Suppressor macrophage treated with lipopolysaccharide for 1 hour (primary cell): ENCODE measurements around the gene FGD5.
A peak's percentile ranks its signal among the peaks of the same experiment; 100 is the strongest.

Experiments
- DNase-seq, 3 donors: peaks; one replicate each; pipeline ENCODE4 v3.0.0-alpha.2; 2020 to 2022

FGD5 gene

DNA sequence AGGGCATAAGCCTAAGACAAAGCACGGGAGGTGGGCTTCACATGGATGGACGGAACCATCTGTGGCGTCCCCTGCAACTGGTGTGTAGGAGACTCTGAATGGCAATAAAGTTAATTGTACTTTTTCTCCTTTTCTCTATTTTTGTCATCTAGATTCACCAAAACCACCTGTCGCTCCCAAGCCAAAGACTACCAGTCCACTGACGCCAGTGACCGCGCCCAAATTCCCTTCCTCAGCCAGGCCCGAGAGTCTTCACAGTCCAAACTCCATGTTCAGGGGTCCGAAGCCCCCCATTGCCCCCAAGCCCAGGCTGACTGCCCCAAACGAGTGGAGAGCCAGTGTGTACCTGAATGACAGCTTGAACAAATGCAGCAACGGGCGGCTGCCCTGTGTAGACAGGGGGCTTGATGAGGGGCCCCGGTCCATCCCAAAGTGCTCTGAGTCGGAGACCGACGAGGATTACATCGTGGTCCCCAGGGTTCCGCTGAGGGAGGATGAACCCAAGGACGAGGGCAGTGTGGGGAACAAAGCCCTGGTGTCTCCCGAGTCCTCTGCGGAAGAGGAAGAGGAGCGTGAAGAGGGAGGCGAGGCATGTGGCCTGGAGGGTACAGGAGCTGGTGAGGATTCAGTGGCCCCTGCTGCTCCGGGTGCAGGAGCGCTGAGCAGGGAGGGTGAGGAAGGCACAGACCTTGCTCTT lies at the start of gene FGD5:
Gene FGD5, plus strand, starts transcription at position 159 of the 697 bp plus-strand sequence. Its CDS starts 110 bp downstream, at position 269.
- DNase-seq: no peak

DNA sequence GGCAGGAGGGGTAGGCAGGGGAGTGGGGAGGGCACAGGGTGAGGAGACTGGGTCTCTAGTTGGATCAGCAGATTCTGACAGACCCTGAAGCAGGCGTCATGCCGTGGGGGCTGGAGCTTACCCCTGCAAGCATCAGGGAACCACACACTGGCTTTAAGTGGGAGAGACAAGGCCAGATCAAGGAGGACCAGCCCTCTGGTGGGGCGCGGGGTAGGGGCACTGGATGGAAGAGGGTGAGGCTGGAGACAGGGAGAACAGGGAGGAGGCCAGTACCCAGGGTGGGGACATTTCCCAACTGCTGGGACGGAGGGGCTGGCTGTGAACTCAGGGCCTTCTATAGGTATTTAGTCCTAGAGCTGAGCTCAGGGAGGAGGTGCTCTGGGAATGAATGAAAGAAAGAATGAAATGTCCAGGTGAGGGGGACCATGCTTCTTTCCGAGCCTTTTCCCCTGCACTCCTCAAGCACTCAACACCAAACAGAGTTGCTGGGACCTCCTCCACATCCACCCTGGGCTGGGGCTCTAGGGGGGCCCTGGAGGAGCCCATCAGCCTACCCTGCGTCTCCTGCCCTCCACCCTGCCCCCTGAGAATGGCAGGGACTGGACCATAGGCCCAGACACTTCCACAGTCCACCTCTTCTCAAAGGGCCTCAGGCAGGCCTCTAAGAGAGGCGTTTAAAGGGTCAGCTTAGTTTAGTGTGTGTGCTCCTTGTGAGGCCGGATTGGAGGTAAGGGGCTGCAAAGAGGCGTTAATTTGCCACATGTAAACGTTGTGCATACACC lies 49.0 kb upstream of the FGD5 start:
- DNase-seq: no peak

DNA sequence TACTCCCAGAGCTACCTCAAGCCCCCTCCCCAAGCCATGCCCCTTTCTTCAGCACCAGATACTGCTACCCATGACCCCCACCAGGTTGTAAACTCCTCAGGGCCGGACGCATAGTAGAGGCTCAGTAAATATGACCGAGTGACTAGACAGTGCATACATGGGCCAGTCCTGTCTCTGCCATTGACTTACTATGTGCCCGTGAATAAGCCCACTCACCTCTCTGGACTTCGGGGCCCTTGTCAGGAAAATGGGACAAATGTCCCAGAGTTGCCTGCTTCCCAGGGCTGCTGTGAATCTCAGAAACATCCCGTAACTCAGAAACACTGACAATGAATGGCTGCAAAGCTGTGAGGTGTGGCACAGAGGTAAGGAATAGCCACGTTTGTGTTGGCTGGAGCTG lies 48.2 kb upstream of the FGD5 start:
- DNase-seq: no peak

- no peak for DNase-seq
Observed at GRCh38 chr3:14771593-14772497, 46.9 kb upstream of the FGD5 start.

DNA sequence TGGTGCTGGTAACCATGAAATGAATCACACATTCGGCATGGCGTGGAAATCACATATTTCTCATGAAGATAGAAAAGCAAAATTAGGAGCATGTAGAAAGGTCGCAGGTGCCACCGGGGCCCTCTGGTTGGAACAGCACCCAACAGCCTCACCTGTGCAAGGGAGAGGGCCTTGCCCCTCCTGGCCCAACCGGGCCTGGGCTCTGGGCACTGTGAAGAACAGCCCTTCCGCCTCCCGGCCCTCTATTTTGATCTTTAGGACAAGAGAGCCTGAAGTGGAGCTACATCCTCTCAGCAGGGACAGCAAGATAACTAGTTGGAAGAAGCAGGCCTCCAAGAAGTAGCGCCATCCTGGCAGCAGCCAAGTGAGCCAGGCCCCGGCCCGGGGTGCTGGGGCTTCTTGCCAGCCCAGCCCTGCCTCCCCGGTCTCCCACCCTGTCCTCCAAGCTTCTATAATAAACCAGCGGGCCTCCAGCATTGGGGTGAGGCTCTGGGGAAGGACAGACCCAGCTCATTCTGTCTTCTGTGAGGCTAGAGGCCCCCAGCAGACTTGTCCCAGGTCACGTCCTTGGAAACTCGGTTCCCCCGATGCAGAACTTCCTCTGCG lies 46.1 kb upstream of the FGD5 start:
- DNase-seq: no peak

- no peak for DNase-seq
Observed at GRCh38 chr3:14773281-14773680, 45.5 kb upstream of the FGD5 start.

DNA sequence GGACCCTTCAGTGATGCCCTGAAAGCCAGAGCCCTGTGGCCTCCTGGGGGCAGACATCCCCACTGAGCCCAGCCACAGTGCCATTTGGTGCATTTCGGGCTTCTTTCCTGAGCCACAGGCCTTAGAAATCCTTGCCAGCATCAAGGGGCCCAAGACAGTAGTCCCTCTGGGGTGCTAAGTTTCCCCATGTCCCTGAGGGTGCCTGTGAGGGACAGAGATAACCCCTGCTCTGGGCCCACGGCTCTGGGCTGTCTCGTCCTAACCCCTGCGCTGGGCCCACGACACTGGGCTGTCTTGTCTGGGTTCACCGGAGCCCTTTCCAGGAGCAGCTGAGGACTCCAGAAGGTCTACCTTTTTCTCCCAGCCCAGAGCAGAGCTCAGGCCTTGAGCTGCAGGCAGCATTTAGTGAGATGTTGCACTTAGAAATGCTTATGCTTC lies 45.1 kb upstream of the FGD5 start:
- no peak for DNase-seq

DNA sequence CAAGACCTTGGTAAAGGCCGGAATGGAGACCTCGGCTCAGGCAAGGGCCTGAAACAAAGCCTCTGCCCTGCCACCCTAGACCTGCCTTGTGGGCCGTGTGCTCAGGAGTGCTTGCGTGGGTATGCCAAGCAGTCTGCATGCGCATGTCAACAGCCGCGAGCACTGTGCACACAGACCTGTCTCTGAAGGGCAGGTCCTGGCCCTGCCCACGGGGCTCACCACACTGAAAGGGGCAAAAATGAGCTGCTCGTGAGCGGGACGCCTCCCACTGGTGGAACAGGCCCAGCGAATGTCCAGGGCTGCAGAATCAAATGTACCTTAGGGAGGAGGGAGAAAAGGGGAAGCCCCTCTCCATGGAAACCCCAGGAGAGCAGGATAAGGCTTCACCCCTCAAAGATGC lies 44.3 kb upstream of the FGD5 start:
- no peak for DNase-seq

DNA sequence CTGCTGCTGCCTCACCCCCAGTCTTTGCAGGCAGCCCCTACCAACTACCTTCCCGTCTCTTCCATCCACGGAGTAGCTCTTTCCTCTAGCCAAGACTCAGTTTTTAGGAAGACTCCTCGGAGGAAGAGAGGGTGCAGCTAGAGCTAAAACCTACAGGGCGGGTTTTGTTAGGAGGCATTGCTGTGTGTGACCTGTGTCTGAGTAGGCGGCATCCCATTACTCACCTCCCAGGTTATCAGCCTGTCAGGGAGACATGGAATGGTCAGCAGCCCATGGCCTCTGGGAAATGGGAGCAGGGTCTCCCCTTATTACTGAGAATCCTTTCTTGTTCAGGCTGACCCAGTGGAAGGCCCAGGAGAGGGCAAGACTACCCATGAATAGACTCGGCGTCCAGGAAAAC lies 43.8 kb upstream of the FGD5 start:
- DNase-seq: no peak

DNA sequence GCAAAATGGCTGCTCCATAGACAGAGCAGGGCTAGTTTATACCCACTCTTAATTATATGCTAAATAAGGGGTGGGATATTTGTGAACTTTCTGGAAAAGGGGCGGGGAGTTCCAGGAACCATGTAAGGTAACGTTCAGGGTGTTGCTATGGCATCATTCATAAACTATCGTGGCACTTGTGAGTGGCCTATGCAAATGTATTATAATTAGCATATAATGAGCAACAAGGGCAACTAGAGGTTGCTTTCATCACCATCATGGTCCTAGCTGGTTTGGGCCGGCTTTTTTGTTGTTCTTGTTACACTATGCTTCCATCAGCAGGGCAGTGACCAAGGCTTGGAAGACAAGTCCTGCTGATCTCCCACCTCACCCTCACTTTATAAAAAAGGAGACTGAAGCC lies 43.2 kb upstream of the FGD5 start:
- no peak for DNase-seq

GRCh38 chr3:14779069-14779685 lies 39.6 kb upstream of the FGD5 start:
- DNase-seq: no peak

DNA sequence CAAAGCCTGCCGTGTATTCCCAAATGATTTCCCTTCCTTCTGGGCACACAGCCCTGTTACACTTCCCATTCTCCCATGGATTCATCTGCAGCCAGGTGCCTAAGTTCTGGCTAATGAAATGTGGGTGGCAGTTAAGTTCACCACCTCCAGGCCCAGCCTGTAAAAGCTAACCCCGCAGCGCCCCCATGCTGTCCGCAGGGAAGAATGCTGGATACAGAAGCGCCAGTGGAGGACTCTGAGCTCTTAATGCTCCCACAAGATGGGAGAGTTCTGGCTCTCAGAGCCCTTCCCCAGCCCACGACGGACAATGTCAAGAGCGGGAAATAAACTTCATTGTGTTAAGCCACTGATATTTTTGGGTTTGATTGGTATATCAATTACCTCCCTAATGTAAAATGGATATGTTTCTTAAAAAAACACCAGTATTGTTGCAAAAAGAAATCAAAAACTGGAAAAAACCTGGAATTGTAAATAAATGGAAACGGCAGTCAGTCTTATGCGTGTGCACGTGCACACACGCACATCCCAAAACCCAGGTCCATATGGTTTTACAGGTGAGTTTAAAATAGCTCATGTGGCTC lies 37.7 kb upstream of the FGD5 start:
- peak; percentile 58 to 79 (median 69) for DNase-seq

- DNase-seq: no peak
Observed at GRCh38 chr3:14783480-14784086, 35.2 kb upstream of the FGD5 start.

DNA sequence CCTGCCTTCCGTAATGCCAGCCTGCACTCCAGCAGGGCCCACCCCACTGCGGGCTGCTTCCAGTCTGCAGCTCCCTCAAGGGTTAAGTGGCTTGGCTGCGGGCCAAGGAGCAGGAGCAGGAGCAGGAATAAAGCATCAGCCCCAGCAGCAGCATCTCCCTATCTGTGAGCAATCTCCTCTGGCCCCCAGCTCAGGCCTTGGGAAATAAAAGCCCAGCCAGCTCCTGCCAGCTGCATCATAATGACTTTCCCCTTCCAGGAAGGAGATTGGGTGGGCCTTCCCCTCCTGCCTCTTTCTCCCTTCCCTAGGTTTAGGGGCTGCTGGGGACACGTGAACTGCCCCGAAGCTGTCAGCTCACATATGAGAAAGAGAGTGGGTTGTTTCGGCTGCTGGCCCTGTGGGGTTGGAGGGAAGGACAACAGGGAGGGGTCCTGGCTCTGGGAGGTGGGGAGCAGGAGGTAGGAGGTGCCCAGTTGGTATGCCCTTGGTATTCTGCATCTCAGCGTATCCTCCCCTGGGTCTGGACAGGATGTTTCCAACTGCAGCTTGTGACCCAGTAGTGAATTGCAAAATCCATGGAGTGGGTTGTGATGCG lies 34.6 kb upstream of the FGD5 start:
- DNase-seq: no peak

DNA sequence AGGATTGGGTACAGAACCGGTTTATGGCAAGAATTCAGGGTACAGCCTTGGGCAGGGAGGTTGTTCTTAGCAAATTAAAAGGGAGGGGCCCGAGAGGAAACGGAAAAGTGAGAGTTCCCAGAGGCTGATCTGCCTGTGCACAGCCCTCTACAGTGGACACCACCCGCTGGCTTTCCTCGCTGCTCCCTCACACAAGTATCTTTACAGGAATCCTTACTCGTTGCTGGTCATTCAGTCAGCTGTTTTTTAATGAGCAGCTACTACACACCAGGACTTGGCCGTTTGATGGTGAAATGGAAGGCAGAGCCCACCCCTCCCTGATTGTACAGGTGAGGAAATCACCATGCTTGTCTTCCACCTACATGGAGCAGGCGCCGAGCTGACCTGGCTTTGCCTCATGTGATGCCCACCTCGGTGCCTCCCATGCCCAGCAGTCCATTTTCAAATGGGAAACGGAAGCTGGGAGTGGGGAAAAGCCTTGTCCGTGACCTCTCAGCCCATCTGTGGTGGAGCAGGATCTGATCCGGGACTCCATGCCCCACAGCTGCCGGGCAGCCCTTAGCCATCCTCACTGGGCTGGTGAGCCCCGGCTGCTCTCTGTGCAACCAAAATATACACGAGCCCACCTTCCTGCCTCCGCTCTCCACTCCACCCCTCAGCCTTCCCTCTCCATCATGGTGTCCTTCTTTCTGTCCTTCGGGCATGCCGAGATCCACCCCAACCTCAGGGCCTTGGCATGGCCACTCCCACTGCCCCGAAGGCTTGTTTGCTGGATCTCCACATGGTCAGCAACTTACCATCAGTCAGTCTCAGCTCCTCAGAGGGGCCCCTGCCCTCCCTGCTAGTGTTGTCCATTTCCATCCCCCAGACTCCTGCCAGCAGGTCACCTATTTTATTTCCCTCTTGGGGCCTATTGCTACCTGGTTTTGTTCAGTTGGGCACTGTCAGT lies 33.3 kb upstream of the FGD5 start:
- no peak for DNase-seq

GRCh38 chr3:14786369-14786768 lies 32.4 kb upstream of the FGD5 start:
- DNase-seq: no peak

DNA sequence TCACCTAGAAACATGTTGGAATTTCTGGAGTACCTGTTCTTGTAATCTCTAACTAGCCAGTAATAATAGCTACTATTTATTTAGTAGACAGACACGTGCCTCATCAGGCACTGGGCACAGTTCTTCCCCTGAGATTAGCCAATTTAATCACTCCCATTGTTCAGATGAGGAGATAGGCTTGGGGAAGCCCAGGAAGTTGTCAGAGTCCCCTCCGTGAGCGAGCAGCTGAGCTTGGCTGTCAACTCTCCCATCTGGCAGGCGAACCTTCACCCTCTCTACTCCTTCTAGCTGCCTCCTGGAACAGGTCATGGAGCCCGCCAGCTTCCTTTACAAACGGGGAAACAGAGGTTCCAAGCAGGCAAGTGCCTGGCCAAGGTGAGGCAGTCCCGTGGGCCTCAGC lies 31.1 kb upstream of the FGD5 start:
- no peak for DNase-seq

DNA sequence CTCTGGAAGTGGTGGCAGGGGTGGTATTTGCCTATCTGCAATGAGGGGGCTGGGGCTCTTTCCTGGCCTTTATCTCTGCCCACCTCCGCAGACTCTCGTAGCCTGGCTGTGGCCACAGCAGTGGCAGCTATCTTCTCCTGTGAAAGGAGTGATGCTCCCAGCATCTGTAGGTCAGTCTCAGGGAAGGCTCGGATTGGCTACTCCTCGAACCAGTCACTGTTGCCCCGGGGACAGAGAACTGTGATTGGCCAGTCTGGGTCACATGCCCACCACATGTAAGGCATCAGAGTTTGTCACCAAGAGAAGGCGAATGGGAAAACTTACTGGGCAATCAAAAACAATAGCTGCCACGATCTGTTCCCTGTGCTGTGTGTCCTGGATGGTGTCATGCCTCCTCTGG lies 30.1 kb upstream of the FGD5 start:
- no peak for DNase-seq

- DNase-seq: no peak
Observed at GRCh38 chr3:14789221-14789620, 29.5 kb upstream of the FGD5 start.
